NCI-H1105 treated with DMSO at 0.1 percent for 48 hours (cell line): ENCODE measurements around the gene ZNF425.
"Not testable (repeated sequence)": the region's sequence is repeated elsewhere in the genome, so short reads cannot be mapped to it uniquely, and the experiment has no call there.

Experiments
- DNase-seq: peaks from one replicate; lab custom pipeline; 2025; lab: John Stamatoyannopoulos, UW

Gene ZNF425

GRCh38 chr7:149130572-149131198 lies 4.6 kb upstream of the ZNF425 start:
- DNase-seq: no peak

GRCh38 chr7:149126662-149127266 lies 640 bp upstream of the ZNF425 start:
- DNase-seq: peak; percentile 51

- no peak for DNase-seq
These were observed 798 bp downstream of the ZNF425 start for GRCh38 chr7:149125189-149125862.

GRCh38 chr7:149109969-149110368 lies 16.2 kb downstream of the ZNF425 start:
- DNase-seq: no peak

GRCh38 chr7:149104749-149105148 lies 21.4 kb downstream of the ZNF425 start:
- DNase-seq: no peak

GRCh38 chr7:149104214-149104613 lies 21.9 kb downstream of the ZNF425 start:
- DNase-seq: no peak

GRCh38 chr7:149103424-149103823 lies 22.7 kb downstream of the ZNF425 start:
- no peak for DNase-seq

DNA sequence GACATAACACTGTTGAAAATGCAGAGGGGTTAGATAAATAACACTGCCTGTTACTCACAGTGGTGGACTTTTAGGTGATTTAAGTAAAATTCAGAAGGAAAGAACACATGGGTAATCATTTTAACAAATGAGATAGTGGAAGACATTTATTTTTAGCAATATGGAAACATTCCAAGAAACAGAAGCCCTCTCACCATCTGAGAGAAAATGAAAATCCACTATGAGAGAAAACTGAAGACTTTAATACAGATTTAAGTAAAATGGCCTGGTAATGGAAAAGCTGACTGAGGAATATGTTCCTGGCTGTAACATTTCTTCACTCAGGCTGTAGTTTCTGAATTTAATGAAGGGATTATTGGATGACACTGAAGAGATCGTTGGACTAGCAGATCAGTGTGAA lies 23.5 kb downstream of the ZNF425 start:
- DNase-seq: no peak

GRCh38 chr7:149100821-149101220 lies 25.3 kb downstream of the ZNF425 start:
- no peak for DNase-seq

DNA sequence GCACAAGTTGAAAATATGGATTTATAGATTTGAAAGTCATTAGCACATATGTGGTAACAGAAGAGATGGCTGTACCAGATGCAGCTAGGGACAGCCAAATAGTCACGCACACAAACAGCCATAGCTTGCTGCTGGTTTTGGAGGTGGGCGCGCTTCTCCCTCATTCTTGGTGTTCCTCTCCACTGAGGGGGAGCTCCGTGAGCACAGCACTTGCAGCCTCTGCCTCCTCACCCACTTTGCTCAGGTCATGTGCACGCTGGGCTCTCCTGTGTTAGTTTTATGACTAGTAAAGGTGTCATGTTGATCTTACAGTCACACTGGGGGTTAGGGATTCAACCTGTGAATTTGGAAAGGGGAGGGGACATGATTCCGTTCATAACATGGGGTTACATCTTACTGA lies 27.1 kb downstream of the ZNF425 start:
- no peak for DNase-seq

- DNase-seq: no peak
These were observed 29.0 kb downstream of the ZNF425 start for GRCh38 chr7:149097088-149097487.

- DNase-seq: no peak
These were observed 32.9 kb downstream of the ZNF425 start for GRCh38 chr7:149093228-149093627.

DNA sequence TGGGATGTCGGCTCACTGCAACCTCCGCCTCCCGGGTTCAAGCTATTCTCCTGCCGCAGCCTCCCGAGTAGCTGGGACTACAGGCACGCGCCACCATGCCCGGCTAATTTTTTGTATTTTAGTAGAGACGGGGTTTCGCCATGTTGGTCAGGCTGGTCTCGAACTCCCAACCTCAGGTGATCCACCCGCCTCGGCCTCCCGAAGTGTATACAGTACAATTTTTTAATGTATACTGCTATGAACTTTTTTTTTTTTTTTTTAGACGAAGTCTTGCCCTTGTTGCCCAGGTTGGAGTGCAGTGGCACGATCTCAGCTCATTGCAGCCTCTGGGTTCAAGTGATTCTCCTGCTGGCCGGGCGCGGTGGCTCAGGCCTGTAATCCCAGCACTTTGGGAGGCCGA lies 33.9 kb downstream of the ZNF425 start:
- DNase-seq: not testable (repeated sequence)

GRCh38 chr7:149090397-149091195 lies 35.5 kb downstream of the ZNF425 start, which contains the start of gene ZNF786:
Gene ZNF786, minus strand, starts transcription at chr7:149090718. Its CDS starts 78 bp downstream, at chr7:149090640.
- DNase-seq: peak; percentile 92

- DNase-seq: no peak
These were observed 38.7 kb downstream of the ZNF425 start for GRCh38 chr7:149087376-149087775.

GRCh38 chr7:149085866-149086265 lies 40.3 kb downstream of the ZNF425 start:
- no peak for DNase-seq

GRCh38 chr7:149084407-149084806 lies 41.7 kb downstream of the ZNF425 start:
- no peak for DNase-seq

GRCh38 chr7:149081914-149082313 lies 44.2 kb downstream of the ZNF425 start:
- DNase-seq: no peak

DNA sequence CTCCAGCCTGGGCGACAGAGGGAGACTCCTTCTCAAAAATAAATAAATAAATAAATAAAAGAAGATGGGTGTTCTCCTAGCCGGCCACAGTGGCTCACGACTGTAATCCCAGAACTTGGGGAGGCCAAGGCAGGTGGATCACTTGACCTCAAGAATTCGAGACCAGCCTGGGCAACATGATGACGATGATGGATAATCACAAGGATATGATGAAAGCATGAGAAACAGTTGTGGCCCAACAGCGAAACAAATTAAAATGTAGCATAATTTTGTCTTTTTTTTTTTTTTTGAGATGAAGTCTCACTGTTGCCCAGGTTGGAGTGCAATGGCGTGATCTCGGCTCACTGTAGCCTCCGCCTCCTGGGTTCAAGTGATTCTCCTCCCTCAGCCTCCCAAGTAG lies 48.5 kb downstream of the ZNF425 start:
- no peak for DNase-seq

- no peak for DNase-seq
These were observed 50.8 kb downstream of the ZNF425 start for GRCh38 chr7:149075286-149075685.

- no peak for DNase-seq
These were observed 51.8 kb downstream of the ZNF425 start for GRCh38 chr7:149074116-149074885.

- DNase-seq: no peak
These were observed 53.7 kb downstream of the ZNF425 start for GRCh38 chr7:149072438-149072775.
